ENCODE results near the gene MEGF9.

MEGF9 gene

GRCh38 chr9:120621941-120622340, 92.3 kb downstream of the MEGF9 start:
- no peak for DNase-seq (ENCODE audit: low read depth)

DNA sequence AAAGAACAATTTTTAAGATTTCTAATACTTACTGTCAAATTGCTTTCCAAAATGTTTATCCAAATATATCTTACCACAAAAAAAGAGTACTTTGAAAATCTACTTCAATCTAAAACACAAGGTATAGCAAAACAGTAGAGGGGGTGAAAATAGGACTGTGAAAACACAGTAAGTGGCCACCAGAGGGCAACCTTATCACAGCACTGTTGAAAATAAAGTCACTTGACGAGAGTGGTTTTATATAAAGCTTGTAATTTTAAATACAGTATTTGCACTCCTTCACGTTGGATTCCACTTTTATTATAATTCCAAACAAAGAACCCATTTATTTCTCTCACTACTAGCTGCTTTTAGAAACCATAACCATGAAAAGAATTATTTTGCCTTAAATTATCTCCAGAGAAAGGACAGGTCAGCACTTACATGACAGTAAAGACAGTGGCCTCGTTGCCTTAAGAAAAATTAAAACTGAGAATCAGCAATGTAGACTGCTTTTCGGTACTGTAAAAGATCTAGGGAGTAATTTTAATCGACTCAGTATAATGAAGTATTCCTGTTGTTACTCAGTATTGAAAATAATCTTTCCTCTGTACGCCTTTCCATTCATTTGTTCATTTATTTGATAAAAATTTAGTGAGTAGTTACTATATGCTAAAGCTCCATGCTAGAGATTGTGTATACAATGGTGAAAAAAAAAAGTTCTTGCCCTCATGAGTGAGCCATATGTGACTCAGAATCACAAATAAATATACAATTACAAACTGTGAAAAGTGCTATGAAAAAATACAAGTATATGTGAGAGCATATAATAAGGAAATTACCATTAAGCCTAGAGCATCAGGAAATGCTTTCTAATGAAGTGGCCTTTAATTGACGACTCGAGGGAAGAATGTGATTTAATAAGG, 94.3 kb downstream of the MEGF9 start:
- peak; percentile 55 for DNase-seq (ENCODE audit: low read depth)

DNA sequence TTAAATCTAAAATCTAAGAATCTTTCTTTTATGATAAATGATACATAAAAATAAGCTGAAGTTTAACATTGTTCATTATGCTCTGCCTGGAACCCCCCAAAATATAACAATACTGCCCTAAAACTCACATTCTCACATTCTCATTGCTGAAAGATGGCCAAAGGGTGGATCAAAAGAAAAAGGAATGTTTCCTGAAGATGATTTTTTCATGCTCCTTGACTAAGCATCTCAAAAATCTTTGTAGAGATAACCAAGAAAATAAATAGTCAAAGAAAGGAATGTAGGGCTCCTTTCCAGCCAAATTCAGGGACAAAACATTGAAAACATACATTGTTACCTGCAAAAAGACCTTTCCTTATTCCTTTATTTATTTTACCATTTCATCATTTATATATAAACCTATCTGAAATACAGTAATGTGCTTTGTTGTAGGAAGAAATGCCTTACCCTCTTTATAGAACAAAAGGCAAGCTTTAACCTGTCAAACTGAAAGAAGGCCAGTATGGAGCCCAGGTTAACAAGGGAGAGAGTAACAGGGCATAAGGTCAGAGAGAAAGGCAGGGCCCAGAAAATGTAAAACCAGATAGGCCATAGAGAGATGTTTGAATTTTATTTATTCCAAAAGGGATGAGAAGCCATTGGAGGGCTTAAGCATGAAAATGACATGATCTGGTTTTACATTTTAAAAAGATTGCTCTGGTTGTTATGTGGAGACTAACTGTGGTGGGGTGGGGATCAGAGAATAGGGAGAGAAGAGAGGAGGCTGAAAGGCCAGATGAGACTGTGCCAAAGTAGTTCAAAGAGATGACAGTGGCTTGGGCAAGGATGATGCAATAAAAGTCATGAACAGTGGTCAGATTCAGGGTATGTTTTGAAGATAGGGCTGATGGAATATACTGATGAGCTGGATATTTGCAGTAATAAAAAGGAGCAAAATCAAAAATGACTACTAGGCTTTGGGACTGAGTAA, 97.0 kb downstream of the MEGF9 start:
- DNase-seq (ENCODE audit: low read depth): peak; percentile 12

DNA sequence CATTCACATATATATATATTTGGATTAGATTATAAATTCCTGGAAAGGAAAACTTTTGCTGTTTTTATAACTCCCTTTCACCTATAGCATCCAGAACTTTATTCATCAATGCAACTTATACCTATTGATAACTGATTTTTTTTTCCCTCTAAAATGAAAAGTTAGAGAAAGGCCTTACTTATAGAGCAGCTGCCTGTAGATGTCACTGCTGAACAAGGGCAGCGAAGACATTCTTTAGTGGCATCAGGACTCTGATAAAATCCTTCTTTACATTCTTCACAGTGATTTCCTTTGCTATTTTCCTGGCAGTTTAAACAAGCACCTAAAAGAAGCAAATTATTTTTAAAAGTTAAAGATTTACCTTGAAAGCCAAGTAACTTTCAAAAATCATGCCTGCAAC, 102.1 kb downstream of the MEGF9 start:
- DNase-seq (ENCODE audit: low read depth): no peak

- DNase-seq (ENCODE audit: low read depth): no peak
These were observed 102.6 kb downstream of the MEGF9 start for GRCh38 chr9:120611690-120612068.

GRCh38 chr9:120610975-120611689, 103.1 kb downstream of the MEGF9 start:
- DNase-seq (ENCODE audit: low read depth): peak; percentile 17

- DNase-seq (ENCODE audit: low read depth): no peak
These were observed 104.6 kb downstream of the MEGF9 start for GRCh38 chr9:120609636-120610035.

DNA sequence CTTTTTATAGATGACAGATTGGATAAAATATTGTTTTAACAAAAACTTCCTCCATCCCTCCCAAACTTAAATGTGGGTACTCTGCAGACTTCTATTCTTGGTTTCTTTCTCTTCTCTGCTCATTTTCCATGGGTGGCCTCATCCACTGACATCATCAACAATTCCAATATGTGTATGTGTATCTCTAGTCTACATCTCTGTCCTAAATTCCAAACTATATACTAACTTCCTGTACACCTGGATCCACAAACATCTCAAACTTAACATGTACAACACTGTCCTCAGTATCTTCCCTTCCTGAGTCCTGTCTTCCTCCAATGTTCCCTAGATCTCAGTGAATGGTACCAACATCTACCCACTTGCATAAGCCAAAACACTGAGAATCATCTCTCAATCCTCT, 105.8 kb downstream of the MEGF9 start:
- DNase-seq (ENCODE audit: low read depth): no peak

DNA sequence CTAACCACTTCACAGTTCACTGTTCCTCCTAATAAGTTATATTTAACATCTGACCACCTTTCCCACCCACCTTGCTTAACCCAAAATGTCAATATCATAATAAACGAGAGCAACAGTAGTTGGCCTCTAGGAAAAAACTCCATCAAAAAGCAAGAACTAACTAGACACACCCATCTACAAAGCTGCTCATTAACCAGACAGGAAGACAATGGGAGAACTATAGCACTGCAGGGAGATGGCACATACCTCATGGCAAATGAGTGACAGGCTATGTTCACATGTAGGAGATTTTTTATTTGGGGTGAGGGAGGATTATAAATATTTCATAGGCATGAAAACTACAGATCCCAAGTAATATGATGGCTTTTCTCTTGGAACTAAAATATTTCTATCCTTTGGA, 110.7 kb downstream of the MEGF9 start:
- no peak for DNase-seq (ENCODE audit: low read depth)

DNA sequence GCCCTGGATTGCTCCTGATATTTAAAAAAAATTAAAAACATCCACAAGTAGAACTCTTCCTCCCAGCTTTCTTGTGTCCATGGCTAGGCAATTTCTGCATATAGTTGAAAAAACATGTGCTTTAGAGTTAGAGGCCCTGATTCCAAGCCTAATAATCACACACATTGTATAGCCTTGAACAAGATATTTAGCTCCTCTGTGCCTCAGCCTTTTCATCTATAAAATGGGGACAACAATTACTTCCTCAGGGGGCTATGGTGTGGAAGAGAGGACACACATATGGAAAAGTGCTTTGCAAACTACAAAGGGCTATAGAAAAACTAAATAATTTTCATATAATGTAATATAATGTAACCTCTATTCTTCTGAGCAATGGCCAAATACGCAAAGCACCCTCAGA, 111.3 kb downstream of the MEGF9 start:
- DNase-seq (ENCODE audit: low read depth): no peak

- DNase-seq (ENCODE audit: low read depth): no peak
These were observed 120.4 kb downstream of the MEGF9 start for GRCh38 chr9:120593955-120594277.

DNA sequence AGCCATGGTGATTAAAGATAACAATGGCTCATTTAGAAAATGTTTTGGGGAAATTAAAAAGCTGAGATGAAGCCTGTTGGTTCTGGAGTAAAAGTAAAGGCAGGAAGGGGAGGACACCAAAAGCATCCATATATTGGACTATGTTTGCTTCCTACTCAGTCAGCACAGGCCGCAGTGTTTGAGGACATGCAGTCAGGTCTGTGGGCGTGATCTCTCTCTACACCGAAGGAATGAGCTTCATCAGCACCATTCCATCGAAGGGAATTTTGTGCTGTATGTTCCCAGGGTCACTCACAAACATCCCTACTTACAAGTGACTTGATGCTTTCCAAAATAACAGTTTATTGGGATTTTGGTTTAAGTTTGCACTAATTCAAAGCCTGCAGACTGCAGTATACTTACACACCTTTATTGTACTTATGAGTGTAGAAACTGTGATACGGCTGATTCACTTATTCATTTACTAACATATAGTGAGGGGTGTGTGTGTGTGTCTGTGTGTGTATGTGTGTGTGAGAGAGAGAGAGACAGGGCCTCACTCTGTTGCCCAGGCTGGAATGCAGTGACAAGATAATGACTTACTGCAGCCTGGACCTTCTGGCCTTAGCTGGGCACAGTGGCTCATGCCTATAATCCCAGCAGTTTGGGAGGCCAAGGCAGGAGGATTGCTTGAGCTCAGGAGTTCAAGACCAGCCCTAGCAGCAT, 120.9 kb downstream of the MEGF9 start:
- no peak for DNase-seq (ENCODE audit: low read depth)

- DNase-seq (ENCODE audit: low read depth): no peak
These were observed 122.1 kb downstream of the MEGF9 start for GRCh38 chr9:120592210-120592609.

DNA sequence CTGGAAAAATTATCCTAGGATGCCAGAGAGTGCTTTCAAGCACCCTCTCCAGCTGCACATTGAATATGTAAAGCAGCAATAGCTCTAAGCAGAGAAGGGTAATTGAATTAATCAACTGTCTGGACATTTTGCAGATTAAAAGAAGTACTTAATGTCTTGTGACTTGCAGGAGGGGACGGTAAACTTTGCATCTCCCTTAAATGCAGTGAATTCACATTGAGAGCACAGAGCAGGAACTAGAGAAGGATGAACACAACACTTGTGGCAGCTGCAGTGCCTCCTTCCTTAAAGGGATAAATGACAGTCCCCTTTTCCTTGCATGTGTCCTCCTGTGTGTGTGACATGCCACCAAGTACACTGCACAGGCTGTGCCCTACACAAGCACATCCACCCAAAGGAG, 126.9 kb downstream of the MEGF9 start:
- DNase-seq (ENCODE audit: low read depth): no peak

DNA sequence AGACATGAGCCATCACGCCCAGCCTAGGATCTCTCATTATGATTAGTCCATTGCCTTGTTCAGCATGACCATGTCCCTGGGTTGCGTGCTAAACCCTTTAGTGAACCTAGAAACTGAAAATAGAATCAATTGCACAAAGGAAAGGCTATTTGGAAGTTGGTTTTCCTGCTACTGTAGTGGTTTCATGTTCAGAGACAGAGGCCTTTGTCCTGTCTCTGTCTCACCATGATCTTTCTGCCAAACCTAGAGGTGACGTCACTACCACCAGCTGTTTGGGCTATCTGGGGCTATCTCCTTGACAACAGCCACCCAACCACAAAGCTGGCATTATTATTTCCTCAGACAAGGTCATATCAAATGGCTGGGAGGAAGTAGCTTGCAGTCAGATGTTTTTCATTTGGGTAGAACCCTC, 130.3 kb downstream of the MEGF9 start:
- peak; percentile 97 for DNase-seq (ENCODE audit: low read depth)

- DNase-seq (ENCODE audit: low read depth): peak; percentile 98
These were observed 134.0 kb downstream of the MEGF9 start, which contains the start of gene CDK5RAP2 for GRCh38 chr9:120580051-120580896. CDK5RAP2 (minus strand) TSS chr9:120580167; CDS start chr9:120579978, 189 bp downstream.

DNA sequence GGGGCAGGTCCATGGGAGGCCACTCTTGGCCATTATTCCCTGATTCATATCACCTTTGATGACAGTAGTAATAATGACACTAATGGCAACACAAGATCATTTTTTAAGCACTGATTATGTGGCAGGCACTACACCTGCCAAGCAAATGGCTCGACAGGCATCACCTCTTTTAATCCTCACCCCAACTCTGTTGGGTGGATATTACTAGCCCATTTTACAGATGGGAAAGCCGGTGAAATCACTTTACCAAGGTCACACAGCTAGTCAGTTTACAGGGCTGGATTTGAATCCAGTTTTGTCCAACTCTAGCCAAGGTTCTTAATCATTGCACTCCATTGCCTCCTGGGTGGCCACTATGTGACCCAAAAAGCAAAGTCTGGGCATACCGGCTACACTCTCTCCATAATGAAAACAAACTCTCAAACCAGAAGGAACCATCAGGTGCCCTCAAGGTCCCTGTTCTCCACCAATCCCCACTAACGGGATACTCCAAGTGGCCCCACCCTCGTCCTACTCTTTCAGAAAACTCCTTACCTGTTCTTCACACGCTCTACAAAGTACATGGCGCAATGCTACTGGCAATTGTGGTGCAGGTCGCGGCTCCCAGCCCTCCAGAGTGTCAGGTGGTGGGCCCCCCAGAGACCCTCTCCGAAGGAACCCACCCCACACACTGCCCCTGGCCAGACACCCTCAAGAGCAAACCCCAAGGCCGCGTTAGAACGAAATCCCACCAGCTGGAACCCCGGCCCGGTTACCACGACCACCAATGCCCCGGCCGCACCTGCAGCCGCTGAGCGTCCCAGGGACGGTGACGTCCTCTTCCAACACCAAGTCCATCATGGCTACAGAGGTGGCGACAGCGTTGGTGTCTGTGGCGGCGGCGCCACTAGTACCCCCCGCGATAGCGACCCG, 134.9 kb downstream of the MEGF9 start:
- DNase-seq (ENCODE audit: low read depth): no peak

DNA sequence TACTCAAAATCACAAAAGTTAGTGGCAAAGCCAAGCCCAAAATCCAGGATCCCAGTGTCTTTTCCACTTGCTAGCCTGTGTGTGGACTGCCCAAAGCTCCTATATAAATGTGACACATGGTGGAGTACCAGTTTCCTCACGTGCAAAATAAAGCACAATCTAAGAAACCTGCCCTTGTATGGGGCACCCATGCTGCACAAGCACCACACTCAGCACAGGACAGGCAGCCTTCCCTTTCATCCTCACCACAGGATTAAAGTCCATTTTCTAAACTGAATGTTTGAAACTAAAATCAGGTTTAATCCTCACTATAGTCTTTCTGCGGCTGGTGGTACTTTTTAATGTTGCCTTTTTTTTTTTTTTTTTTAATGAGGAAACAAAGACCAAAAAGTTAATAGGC, 139.8 kb downstream of the MEGF9 start:
- DNase-seq (ENCODE audit: low read depth): no peak

DNA sequence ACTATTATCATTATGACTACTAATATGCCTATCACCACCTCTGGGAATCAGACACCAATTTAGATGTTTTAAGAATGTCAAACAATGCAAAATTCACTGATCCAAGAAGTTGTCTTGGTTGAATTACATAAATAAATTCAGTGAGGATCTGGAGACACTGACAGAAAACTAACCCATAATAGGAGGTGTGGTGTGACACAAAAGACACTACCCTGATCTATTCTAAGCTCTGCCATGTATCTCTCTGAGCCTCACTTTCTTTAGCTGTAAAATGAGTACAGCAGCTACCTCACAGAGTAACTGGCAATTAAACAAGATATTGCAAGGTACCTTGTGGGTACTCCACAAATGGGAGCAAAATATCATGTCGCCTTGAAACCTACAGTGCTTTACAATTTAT, 141.8 kb downstream of the MEGF9 start:
- DNase-seq (ENCODE audit: low read depth): no peak
